ENCODE data around the gene ASXL1.
"Not testable (repeated sequence)": the region's sequence is repeated elsewhere in the genome, so short reads cannot be mapped to it uniquely, and the experiment has no call there.

The ASXL1 gene

DNA sequence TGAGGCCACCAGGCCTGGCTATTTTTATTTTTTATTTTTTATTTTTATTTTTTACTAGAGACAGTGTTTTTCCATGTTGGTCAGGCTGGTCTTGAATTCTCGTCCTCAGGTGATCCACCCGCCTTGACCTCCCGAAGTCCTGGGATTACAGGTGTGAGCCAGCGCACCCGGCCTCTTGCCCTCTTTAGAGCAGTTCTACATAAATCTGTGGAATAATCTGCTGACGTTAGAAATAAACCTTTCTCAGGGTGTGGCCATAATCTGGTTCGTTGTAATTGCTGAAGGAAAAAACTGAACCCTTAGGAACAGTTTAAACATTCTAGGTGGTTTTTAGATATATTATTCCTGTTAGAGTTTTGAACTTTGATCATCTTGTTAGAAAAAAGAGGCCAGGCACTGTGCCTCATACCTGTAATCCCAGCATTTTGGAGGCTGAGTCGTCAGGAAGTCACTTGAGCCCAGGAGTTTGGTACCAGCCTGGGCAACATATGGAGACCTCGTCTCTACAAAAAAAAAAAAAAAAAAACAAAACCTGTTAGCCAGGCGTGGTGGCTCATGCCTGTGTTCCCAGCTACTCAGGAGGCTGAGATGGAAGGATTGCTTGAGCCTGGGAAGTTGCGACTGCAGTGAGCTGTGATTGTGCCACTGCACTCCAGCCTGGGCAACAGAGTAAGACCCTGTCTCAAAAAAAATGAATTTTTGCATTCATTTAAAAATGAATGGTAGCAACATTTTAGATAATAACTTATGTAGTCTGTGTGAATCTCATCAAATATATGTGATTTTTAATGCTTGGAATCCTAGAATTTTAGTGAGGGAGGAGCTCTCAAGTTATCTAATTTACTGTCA, 24.2 kb downstream of the ASXL1 start:
- Histone ChIP-seq H3K27me3 (replicated peaks) (no peaks in the 10 kb centered on the region), H3K27ac (no peak overlapping the region), H3K36me3 (replicated peaks) (peaks cover 2% of the 10 kb centered on the region), H3K4me3 (ENCODE audit: low read depth, low read length) (no peak overlapping the region)
- in situ Hi-C loops (cut with HindIII; ENCODE audit: low pct_ligation_motif_present, low sequenced_read_pairs), result no loop called here
- TF ChIP-seq, protein P1, sequence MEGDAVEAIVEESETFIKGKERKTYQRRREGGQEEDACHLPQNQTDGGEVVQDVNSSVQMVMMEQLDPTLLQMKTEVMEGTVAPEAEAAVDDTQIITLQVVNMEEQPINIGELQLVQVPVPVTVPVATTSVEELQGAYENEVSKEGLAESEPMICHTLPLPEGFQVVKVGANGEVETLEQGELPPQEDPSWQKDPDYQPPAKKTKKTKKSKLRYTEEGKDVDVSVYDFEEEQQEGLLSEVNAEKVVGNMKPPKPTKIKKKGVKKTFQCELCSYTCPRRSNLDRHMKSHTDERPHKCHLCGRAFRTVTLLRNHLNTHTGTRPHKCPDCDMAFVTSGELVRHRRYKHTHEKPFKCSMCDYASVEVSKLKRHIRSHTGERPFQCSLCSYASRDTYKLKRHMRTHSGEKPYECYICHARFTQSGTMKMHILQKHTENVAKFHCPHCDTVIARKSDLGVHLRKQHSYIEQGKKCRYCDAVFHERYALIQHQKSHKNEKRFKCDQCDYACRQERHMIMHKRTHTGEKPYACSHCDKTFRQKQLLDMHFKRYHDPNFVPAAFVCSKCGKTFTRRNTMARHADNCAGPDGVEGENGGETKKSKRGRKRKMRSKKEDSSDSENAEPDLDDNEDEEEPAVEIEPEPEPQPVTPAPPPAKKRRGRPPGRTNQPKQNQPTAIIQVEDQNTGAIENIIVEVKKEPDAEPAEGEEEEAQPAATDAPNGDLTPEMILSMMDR (IDR thresholded peaks at IDR 0.05; ENCODE audit: low read depth, low read length, missing control alignments), result no peak
- DNase-seq, result no peak

DNA sequence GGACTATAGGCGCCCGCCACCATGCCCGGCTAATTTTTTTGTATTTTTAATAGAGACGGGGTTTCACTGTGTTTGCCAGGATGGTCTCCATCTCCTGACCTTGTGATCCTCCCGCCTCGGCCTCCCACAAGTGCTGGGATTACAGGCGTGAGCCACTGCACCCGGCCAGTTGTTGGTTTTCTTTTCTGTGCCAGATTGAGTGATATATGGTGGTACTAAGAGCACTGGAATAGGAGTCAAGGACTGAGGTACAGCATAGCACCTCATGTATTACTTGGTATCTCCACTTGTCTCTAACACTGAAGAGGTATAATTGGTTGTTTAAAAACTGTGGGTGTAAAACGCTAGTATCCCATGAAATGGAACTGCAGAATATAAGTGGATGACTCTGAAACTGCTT, 25.3 kb downstream of the ASXL1 start:
- H3K27me3 ChIP-seq (replicated peaks); DNase-seq; H3K27ac ChIP-seq; in situ Hi-C loops (cut with HindIII; ENCODE audit: low pct_ligation_motif_present, low sequenced_read_pairs); H3K36me3 ChIP-seq (replicated peaks); H3K4me3 ChIP-seq (ENCODE audit: low read depth, low read length): not testable (repeated sequence)

DNA sequence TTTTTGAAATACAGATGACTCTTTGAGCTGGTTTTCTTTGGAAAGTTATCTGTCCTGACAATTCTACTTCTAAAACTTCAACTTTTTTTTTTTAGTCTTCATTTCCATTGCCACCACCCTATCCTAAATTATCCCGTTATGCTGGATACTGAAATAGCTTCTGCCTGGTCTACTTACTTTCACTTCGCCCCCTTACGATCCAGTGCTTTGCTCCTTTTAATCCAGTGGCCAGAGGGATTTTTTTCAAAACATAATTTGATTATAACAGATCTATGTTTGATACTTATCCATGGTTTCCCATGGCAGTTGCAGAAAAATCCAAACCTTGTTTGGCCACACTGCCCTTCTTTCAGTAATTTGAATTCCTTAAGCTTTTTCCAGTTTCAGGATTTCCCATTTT, 27.4 kb downstream of the ASXL1 start:
- no peak for DNase-seq
- Histone ChIP-seq H3K4me3 (ENCODE audit: low read depth, low read length) (no peak overlapping the region), H3K27me3 (replicated peaks) (no peaks in the 10 kb centered on the region), H3K36me3 (replicated peaks) (peaks cover 2% of the 10 kb centered on the region), H3K27ac (peak overlapping the region; percentile 19)
- TF ChIP-seq, protein P1 (IDR thresholded peaks at IDR 0.05; ENCODE audit: low read depth, low read length, missing control alignments), result no peak
- in situ Hi-C loops (cut with HindIII; ENCODE audit: low pct_ligation_motif_present, low sequenced_read_pairs), result no loop called here

DNA sequence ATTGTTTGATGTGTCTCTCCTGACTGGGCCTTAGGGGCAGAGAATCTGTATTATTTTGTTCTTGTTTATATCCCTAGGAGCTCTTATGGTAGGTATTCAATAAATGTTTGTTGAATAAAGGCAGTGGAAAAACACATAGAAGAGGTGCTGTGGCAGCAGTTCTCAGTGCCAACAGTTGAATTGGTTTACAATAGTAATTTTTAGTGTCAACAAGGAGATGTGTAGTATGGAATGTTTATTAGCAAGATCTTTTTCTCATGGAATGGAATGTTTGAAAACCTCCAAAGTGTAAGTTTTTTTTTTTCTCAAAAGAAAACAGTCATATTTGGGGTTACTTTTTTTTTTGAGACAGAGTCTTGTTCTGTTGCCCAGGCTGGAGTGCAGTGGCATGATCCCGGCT, 28.0 kb downstream of the ASXL1 start:
- H3K4me3 ChIP-seq (ENCODE audit: low read depth, low read length), result no peak overlapping the region
- TF ChIP-seq, protein P1 (IDR thresholded peaks at IDR 0.05; ENCODE audit: low read depth, low read length, missing control alignments), result no peak
- in situ Hi-C loops (cut with HindIII; ENCODE audit: low pct_ligation_motif_present, low sequenced_read_pairs), result no loop called here
- peak overlapping the region; percentile 19 for H3K27ac ChIP-seq
- DNase-seq, result no peak
- H3K36me3 ChIP-seq (replicated peaks), result peaks cover 6% of the 10 kb centered on the region
- no peaks in the 10 kb centered on the region for H3K27me3 ChIP-seq (replicated peaks)

DNA sequence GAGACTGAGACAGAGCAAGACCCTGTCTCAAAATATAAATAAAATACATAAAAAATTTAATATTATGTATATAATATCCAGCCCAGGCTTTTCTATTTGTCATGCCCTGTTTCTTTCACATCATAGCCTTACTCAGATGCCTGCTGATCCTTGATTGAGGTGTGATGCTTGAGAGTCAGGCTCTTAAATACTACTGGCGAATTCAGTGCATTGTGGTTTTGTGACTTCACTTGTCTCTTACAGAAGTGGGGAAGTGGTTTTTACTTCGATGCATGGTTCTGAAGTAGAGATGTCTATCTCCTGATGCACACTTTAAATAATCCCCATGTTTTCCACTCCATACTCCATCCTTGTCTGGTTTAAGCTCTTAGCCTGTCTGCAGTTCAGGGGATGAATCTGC, 29.1 kb downstream of the ASXL1 start:
- peak; percentile 18 for DNase-seq
- TF ChIP-seq, protein P1 (IDR thresholded peaks at IDR 0.05; ENCODE audit: low read depth, low read length, missing control alignments), result no peak
- no peaks in the 10 kb centered on the region for H3K27me3 ChIP-seq (replicated peaks)
- peaks cover 11% of the 10 kb centered on the region for H3K36me3 ChIP-seq (replicated peaks)
- H3K4me3 ChIP-seq (ENCODE audit: low read depth, low read length), result no peak overlapping the region
- in situ Hi-C loops (cut with HindIII; ENCODE audit: low pct_ligation_motif_present, low sequenced_read_pairs), result no loop called here
- H3K27ac ChIP-seq, result no peak overlapping the region

DNA sequence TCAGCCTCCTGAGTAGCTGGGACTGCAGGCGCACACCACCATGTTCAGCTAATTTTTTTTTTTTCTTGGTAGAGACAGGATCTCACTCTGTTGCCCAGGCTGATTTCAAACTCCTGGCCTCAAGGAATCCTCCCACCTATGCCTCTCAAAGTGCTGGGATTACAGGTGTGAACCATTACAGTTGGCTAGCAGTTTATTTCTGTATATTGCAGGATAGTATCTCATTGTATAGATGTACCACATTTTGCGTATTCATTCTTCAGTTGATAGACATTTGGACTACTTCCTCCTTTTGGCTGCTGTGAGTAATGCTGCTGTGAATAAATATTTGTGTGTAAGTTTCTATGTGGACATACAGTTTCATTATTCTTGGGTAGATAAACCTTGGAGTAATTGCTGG, 32.9 kb downstream of the ASXL1 start:
- in situ Hi-C loops (cut with HindIII; ENCODE audit: low pct_ligation_motif_present, low sequenced_read_pairs), result no loop called here
- TF ChIP-seq, protein P1 (IDR thresholded peaks at IDR 0.05; ENCODE audit: low read depth, low read length, missing control alignments), result no peak

More for the DNA sequence above, 32.9 kb downstream of the ASXL1 start:
- no peak overlapping the region for H3K4me3 ChIP-seq (ENCODE audit: low read depth, low read length)
- H3K27me3 ChIP-seq (replicated peaks), result no peaks in the 10 kb centered on the region
- no peak overlapping the region for H3K27ac ChIP-seq
- DNase-seq, result no peak
- H3K36me3 ChIP-seq (replicated peaks), result peaks cover 9% of the 10 kb centered on the region
